GM12892 (cell line): ENCODE data around the gene ZNF438. TPM values are rescaled to one million over a fixed set of nuclear protein-coding genes. Genes with fewer than 3 reads are reported as not detected.

Experiments used
- DNase-seq: peaks from one replicate; pipeline ENCODE4 v3.0.0; 2011; ENCODE audit not compliant: insufficient read length
- FAIRE-seq: peaks from 2 replicates; lab custom pipeline; 2011; peaks lifted over from hg19 to GRCh38; lab: Jason Lieb, UNC
- POLR2A ChIP-seq: IDR thresholded peaks from 2 replicates; pipeline ENCODE4 v1.6.1; 2011; ENCODE audit warnings: low read depth, low read length, control low read depth
- POLR2AphosphoS5 ChIP-seq: IDR thresholded peaks from 2 replicates; pipeline ENCODE4 v1.6.1; 2011; ENCODE audit warnings: low read depth, low read length, control low read depth
- TAF1 ChIP-seq: IDR thresholded peaks from 2 replicates; pipeline ENCODE4 v1.6.1; 2011; ENCODE audit warnings: low read depth, mild to moderate bottlenecking, control low read depth, low read length, borderline replicate concordance
- polyA plus RNA-seq: library from polyadenylated mRNA; unstranded; fragments of >200 nt; gene quantifications from one replicate; pipeline ENCODE4 v1.2.1, GENCODE V29; 2012; ENCODE audit warnings: missing spikeins, inconsistent platforms; ENCODE audit not compliant: missing spikeins

The ZNF438 gene
- polyA plus RNA-seq = 2.5 TPM

- peak; percentile 79; the same call in 1 of the 2 replicates for TF ChIP-seq POLR2A
- TF ChIP-seq POLR2AphosphoS5 = peak; percentile 76; the same call in 1 of the 2 replicates
- 0 out of 2 replicates have a peak, but pooled peaks have one; percentile 15 for TF ChIP-seq TAF1
- FAIRE-seq (peak; percentile 98), DNase-seq (peak; percentile 84)
Measured at GRCh38 chr10:31031558-31032257, at the start of gene ZNF438. TSS of gene ZNF438 (minus strand) at chr10:31031865. CDS start at chr10:30877034, 154,831 bp downstream.

- DNase-seq (no peak), FAIRE-seq (no peak)
- TF ChIP-seq POLR2AphosphoS5 (no peak), POLR2A (no peak), TAF1 (no peak)
Measured at GRCh38 chr10:31076610-31076988, 44.9 kb upstream of the ZNF438 start.

GRCh38 chr10:31075881-31076609 is 44.4 kb upstream of the ZNF438 start:
- TF ChIP-seq TAF1 (no peak), POLR2A (no peak), POLR2AphosphoS5 (no peak)
- FAIRE-seq (no peak), DNase-seq (no peak)

GRCh38 chr10:31075434-31075833 is 43.8 kb upstream of the ZNF438 start:
- TF ChIP-seq TAF1 = no peak
- no peak for TF ChIP-seq POLR2A
- no peak for TF ChIP-seq POLR2AphosphoS5
- FAIRE-seq (no peak), DNase-seq (no peak)

- no peak for TF ChIP-seq TAF1
- no peak for TF ChIP-seq POLR2AphosphoS5
- TF ChIP-seq POLR2A = no peak
- no peak for FAIRE-seq
- DNase-seq = no peak
Measured at GRCh38 chr10:31074722-31075086, 43.0 kb upstream of the ZNF438 start.

GRCh38 chr10:31073996-31074721 is 42.5 kb upstream of the ZNF438 start:
- no peak for TF ChIP-seq POLR2AphosphoS5
- TF ChIP-seq TAF1 = no peak
- no peak for TF ChIP-seq POLR2A
- FAIRE-seq (no peak), DNase-seq (no peak)

GRCh38 chr10:31073211-31073610 is 41.5 kb upstream of the ZNF438 start:
- DNase-seq = no peak
- no peak for FAIRE-seq
- TF ChIP-seq POLR2AphosphoS5 (no peak), POLR2A (no peak), TAF1 (no peak)

GRCh38 chr10:31072451-31072850 is 40.8 kb upstream of the ZNF438 start:
- no peak for TF ChIP-seq TAF1
- no peak for TF ChIP-seq POLR2A
- TF ChIP-seq POLR2AphosphoS5 = no peak
- FAIRE-seq = no peak
- DNase-seq = no peak

GRCh38 chr10:31071232-31072005 is 39.8 kb upstream of the ZNF438 start:
- FAIRE-seq (no peak), DNase-seq (no peak)

GRCh38 chr10:31070691-31071090 is 39.0 kb upstream of the ZNF438 start:
- TF ChIP-seq POLR2A (no peak), TAF1 (no peak), POLR2AphosphoS5 (no peak)
- FAIRE-seq = no peak

More at GRCh38 chr10:31071232-31072005, 39.8 kb upstream of the ZNF438 start:
- TF ChIP-seq POLR2AphosphoS5 (no peak), TAF1 (no peak), POLR2A (no peak)

GRCh38 chr10:31070025-31070424 is 38.4 kb upstream of the ZNF438 start:
- DNase-seq (no peak), FAIRE-seq (no peak)
- no peak for TF ChIP-seq POLR2AphosphoS5
- TF ChIP-seq TAF1 = no peak
- no peak for TF ChIP-seq POLR2A

More at GRCh38 chr10:31070691-31071090, 39.0 kb upstream of the ZNF438 start:
- DNase-seq = no peak

- no peak for FAIRE-seq
- no peak for DNase-seq
- TF ChIP-seq TAF1 = no peak
- TF ChIP-seq POLR2A = no peak
- TF ChIP-seq POLR2AphosphoS5 = no peak
Measured at GRCh38 chr10:31069411-31069810, 37.7 kb upstream of the ZNF438 start.
